SW480 (cell line): ENCODE data around the gene ZNF385B.
"Not testable (repeated sequence)": the region's sequence is repeated elsewhere in the genome, so short reads cannot be mapped to it uniquely, and the experiment has no call there.

Source experiments
- DNase-seq: peaks from one replicate; pipeline ENCODE4 v3.0.0-alpha.2; 2016; ENCODE audit warnings: low spot score

ZNF385B gene

DNA sequence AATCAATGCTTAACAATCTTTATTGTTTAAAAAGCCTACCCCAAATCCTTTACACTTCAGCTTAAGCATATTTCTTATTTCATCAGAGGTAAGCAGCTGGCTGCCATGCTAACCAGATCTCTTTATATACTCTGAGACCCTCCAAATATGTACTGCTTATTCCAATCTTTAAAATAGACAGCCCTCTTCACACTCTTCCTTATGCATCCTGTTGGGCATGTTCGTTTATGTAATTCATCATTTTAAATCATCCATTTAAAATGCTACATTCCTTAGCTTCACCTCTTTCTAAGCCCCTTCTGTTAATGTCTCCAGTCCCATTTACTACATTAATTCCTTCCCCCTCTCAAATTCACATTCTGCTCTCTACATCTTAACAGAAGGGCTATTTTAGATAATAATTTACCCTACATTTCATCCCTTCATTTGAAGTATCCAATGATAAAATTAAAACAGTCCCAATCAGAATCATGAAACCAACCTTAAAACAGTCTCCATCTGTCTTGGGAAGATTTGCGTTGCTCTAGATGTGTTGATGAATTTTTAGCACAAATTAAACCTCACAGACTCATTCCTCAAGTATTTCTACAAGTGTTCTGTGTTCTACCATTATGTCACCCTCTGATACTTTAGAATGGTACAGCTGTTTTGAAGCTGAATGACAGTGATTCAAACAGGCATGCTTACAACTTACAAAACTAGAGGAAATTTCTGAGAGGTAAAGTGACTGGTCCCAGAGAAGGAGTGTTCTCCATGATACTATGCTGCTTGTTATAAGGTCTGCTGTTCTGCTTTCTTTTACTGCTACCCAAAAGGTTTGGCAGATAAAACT, 59.1 kb downstream of the ZNF385B start:
- DNase-seq: no peak

- DNase-seq: no peak
Observed at GRCh38 chr2:179800776-179801175, 60.6 kb downstream of the ZNF385B start.

- no peak for DNase-seq
Observed at GRCh38 chr2:179796213-179797007, 65.0 kb downstream of the ZNF385B start.

- DNase-seq: no peak
Observed at GRCh38 chr2:179793902-179794301, 67.5 kb downstream of the ZNF385B start.

DNA sequence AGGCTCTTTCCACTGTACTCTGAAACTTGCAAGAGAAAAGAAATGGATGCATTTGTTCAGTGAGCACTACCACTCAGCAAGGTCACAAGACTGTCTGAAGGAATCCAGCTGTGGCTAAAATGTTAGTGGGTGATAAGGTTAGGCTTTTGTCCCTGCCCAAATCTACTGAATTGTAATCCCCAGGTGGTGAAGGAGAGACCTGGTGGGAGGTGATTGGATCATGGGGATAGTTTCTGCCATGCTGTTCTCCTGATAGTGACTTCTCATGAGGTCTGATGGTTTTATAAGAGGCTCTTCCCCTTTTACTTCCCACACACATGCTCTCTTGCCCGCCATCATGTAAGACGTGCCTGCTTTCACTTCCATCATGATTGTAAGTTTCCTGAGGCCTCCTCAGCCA, 68.2 kb downstream of the ZNF385B start:
- no peak for DNase-seq

GRCh38 chr2:179790235-179791217, 70.9 kb downstream of the ZNF385B start:
- DNase-seq: no peak

DNA sequence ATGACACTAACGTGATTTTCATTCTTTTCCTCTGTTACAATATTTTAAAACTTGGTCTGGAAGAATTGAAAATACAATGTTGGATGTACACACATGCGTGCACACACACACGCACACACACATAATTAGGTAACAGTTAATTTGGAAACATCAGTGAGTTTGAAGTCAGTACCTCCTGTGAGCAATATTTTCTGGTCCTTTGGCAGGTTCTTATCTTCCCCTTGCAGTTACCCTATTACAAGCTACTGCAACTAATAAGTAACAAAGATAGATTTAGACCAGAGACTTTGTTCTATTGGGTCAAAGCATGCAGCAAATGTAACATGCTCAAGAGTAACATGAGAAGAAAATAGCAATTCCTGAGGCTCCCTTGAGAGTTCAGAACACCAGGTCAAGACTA, 73.3 kb downstream of the ZNF385B start:
- DNase-seq: no peak

DNA sequence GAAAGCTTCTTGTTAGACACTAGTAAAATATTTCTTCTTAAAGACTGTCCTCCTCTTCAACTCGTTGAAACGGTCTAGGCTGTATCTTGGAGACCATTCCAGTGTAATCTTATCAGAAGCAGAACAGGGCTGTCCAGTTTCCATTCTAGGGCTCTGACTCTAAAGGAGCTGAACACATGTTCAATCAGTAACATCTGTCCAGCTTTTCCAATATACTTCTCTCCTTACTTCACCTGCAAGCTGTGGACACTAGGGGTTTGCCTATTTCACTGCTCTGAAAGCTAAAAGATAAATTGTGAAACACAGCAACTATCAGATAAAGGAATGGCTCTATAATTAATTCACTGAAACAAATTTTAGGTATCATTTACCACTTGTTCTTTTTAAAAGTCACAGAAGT, 73.8 kb downstream of the ZNF385B start:
- DNase-seq: no peak

DNA sequence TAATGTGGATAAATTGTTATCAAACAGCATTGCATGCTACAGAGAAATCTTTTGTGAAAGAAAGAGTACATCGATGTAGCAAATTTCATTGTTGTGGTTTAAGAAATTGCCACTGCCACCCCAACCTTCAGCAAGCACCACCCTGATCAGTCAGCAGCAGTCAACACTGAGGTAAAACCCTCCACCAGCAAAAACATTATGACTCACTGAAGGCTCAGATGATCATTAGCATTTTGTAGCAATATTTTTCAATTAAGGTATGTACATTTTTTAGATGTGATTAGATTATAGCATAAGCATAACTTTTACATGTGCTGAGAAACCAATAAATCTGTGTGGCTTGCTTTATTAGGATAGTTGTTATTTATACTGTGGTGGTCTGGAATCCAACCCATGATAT, 75.5 kb downstream of the ZNF385B start:
- no peak for DNase-seq

GRCh38 chr2:179782346-179782745, 79.1 kb downstream of the ZNF385B start:
- not testable (repeated sequence) for DNase-seq

GRCh38 chr2:179773986-179774385, 87.4 kb downstream of the ZNF385B start:
- no peak for DNase-seq

DNA sequence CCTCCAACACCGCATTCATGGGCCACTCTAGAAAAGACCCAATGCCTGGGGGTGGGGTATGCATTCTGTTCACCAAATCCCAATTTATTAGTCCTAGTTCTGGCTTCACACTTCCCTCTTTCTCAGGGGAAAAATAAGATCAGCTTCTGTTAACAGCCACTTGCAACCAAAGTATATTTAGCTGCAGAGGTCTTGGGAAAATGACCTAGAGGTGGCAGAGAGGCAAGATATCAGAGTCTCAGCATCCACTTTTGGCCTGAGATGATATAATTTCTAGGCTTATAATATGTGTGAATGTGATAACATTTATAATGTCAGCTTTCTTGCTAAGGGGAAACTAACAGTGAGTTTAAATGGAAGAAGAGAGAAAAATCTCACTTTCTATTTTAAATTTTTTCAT, 89.1 kb downstream of the ZNF385B start:
- DNase-seq: no peak

DNA sequence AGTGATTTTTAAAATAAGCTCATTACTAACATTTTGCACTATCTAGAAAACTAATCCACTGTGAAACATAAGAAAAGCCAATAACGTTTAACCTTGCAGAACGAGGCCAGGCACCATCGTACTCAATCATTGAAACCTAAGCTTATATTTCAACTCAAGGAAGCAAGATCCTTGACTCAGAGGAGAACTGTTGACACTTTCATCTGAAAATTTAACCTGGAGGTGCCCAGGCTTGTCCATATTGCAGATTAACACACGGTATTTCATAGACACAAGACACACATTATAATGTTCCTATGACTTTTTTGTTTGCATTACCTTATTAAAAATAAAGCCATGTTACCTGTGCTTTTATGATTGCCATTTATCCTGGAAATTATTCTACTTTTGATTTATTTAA, 89.6 kb downstream of the ZNF385B start:
- no peak for DNase-seq

DNA sequence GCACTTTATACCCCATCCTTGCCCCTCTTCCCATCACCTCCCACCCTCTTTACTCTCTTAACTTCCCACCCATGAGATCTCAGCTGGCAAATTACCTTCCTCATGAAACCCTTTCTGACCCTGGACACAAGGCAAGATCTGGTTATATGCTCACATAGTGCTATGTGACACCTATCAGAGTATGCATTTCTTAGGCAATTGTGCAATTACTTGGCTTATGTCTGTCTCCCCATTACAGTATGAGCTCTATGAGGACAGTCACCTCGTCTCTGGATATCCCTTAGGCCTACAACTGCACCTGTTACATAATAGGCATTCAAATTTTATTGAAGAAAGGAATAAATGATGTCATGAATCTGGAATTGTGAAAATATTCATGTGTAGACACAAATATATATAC, 91.4 kb downstream of the ZNF385B start:
- DNase-seq: no peak

DNA sequence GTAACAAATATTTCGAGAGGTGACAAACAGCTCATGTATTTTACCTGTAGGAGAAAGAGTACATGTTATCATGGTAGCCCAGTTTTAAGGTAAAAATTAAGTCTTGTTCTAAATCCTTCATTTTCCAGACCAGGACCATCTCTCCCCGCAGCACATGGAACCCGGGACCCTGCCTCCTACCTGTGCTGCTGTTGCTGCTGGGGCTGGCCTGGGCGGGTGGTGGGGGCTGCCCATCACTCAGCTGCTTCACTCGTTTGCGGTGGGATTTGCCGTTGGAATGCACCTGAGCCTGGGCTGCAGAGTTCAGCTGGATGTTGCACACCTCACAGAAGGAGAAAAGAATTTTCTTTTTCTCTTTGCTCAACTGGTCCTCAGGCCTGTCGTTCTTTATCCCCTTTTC, 92.1 kb downstream of the ZNF385B start:
- DNase-seq: no peak

DNA sequence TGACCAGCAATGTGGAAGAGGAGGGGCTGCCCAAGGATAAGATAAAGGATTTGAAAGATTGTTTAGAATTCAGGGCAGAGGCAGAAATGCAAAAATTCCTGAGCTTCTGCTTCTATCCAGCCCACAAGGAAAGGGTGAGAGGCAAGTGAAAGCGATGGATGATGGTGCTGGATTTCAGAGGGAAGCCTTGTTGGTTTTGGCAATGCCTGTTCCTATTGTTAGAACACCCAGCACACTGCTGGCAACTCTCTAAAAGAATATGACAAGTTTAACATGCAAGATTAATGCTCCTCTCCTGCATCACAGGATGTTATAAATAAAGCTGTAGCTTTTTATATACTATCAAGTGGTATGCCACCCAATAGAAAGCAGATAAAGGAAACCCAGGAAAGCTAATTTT, 92.6 kb downstream of the ZNF385B start:
- DNase-seq: no peak

- no peak for DNase-seq
Observed at GRCh38 chr2:179765666-179766065, 95.7 kb downstream of the ZNF385B start.

DNA sequence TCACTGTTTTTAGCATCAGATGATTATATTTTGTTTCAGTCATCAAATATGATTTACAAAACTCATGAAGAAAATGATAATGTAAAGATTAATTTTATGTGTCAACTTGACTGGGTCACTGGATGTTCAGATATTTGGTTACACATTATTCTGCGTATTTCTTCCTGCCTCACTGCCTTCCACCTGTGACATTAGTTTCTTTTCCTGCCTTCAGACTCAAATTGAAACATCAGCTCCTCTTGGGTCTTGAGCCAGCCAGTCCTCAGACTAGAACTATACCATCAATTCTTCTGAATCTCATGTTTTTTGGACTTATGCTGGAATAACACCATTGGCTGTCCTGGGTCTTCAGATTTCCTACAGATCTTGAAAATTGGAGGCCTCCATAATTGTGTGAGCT, 96.7 kb downstream of the ZNF385B start:
- DNase-seq: no peak

DNA sequence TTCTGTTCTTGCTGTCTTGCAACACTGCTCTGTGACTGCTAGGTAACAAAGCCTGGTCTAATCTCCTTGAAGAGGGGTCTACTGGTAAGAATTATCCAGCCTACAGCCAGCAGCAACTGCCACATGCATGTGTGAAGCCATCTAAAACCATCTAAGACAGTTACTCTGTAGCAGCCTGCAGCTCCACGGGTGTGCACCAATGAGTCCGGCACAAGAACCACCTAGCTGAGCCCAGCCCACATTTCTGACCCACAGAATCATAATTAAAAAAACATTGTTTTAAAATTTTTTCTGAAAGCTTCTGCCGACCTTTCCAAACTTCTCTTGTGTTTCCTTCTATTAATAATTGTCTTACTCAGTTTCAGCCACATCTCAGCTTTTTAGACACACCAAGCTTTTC, 102.8 kb downstream of the ZNF385B start:
- DNase-seq: no peak

GRCh38 chr2:179751163-179751809, 110.1 kb downstream of the ZNF385B start:
- peak; percentile 50 for DNase-seq

DNA sequence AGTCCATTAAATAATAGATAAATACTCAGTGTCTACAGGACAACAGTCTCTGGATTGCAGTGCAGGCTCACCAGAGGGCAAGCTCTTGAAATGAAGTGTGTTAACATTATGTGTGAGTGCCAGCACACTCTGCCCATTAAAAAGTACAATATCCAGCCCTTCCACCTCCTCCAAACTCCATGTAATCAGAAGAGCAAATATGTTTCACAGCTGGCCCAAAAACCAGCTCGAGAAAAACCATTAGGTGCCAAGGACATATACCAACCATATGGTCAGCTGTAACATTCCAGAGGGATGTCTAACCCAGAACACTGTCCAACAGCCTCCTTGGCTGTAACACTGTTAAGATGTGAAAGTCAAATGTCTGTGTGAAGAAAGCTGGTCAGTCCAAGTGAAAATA, 112.2 kb downstream of the ZNF385B start:
- no peak for DNase-seq

DNA sequence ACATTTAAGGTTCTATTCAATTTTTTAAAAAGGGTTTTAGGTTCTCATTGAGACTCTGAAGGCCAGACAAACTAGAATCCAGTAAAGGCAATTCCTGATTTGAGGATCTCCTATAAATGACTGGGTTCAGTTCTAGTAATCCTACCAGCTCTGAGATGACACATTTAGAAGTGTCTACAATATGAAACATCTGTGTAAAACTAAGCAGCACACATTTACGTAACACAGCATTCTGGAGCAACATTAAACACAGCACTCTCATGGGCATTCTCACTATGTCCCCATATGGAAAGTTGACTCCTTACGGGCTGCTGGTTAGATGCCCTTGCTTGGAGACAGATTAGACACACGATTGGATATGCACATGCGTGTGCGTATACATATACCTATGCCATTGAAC, 114.4 kb downstream of the ZNF385B start:
- DNase-seq: no peak
